Retina (tissue), 1 donor: ENCODE measurements around the gene CCKAR.

Source experiments
- DNase-seq: peaks from one replicate; pipeline ENCODE4 v3.0.0-alpha.2; 2016

Gene CCKAR

DNA sequence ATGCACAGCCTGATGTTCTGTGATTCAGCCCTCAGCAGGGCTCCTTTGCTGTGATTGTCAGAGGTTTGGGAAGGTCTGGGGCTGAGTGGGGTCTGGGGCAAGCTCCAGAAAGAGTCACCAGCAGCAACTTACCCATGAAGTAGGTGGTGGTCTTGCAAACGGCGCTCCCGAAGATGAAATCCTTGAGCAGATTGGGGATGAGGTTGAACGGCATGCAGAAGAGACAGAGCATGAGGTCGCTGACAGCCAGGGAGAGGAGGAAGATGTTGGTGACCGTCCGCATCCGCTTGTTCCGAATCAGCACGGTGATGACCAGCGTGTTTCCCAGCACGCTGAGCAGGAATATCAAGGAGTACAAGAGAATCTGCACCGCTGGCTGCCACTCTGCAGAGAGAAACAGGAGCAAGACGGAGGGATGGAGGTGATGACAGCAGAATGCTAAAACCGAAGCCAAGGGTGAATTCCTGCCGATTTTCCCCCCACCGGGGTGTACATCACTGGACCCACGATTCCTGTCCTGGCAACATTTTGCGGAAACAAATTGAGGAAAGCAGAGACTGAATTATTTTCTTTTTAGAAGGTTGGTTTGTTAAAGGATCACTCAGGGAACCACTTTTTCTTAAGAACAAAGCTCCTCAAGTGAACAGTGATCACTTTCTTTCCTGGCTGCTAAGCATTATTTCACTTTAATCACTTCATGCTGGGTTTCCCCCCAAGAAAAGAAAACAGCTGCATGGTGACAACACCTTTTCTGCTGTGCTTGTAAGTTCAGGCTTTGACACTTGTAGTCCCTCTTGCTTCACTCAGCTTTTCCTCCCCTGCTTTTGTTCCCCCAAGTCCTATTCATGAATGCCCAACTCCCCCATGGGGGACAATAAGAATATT, 941 bp downstream of the CCKAR start:
- no peak for DNase-seq

DNA sequence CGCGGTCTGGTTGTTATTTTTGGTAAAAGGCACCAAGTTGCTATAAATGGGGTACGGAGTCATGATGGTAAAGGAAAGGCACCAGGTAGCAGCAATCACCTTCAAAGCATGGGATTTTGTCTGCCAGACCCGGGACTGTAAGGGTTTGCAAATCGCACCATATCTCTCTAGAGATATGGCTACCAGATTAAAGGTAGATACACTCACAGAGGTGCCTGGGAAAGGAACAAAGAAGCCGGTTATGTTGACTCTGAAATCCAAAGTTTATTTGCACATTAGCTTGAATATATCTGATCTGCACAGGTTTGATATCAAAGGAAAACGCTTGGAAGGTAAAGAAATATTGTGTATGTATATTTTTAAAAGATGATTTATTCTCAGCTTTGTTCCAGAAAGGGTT, 4.6 kb downstream of the CCKAR start:
- DNase-seq, result no peak

DNA sequence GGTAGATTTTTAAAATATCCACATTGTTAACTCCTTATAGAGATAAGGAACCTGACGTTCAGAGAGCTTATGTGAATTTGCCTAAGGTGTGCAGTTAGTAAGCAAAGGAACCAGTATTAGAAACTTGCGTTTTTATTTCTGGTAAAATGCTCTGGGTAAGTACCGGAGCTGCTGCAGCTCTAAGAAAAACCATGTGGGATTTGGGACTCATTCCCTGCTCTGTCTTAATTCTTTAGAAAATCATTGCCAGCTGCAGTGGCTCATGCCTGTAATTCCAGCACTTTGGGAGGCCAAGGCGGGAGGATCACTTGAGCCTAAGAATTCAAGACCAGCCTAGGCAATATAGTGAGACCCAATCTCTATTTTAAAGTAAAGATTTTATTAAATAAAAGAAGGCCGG, 5.8 kb downstream of the CCKAR start:
- DNase-seq, result no peak

DNA sequence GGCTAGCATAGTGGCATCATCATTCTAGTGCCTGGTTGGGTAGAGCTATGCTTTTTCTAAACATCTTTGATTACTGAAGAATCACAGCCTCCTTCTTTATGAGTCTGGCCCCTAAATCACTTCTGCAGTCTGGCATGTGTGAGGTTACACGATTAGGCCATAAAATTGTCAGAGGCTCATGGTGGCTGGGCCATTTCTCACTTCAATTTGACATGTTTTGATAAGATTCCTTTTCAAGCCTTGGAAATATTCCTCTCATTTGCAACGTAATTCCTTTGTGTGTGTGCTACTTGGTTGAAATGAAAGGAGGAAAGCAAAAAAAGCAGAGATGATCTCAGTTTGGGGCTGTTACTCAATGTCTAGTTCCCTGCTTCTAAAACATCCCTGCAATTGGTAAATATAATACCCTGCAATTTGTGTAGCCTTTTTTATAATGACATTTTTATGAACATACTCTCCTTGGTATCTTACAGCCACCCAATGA, 6.2 kb downstream of the CCKAR start:
- DNase-seq, result no peak

DNA sequence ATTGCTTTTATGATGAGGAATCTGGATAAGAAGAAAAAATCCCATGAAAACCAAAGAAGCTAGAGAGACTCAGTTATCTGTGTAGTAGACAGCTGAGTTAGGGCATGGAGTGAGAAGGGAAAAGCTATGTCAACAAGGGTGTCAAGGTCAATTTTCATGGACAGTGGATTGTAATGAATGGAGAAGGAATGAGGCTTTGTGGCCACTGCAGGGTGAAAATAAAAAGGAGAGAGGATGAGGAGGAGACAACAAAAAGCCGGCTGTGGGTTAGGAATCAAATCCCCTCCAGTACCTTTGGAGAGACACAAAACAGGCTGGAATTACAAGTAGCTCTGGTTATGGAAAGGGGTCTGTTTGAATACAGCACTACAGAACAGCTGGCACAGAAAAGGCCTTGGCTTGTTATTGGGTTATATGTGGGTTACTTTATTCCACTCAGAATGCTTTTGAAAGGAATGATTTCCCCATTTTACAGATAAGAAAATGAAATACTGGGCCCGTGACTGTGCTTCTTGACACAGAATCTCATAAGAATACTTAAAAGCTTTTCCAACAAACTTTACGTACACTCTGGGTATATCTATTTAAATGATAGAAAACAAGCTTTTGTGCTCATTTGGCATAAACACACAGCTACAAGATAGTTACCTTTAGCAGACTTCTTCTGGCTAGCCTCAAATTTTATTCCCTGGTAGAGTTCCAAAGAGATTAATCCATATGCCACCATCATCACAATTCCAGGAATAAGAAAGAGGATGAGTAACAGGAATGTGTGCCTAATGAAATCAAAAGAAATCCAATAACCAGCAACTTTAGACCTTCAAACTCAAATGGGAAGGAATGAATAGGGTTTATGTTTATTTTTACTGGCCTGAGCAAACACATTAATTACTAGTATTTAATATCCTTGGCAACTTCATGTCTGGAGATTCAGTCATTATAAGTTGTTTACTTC, 7.5 kb downstream of the CCKAR start:
- no peak for DNase-seq

DNA sequence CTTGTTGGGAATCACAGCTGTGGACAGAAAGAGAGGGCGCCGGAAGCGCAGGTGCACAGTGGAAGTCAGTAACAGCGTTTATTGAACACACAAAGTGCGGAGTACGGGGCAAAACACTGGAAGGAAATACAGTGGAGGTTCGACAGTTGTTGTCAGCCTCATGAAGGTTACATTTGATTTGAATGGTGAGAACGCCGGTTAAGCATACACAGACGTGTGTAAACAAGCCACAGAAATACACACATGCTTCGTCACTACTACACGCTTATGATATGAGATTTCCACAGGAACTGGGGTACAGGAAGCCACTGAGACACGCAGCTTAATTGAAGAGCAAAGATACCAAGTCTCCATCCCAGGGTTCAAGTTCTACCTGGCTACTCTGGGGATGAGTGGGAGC, 12.0 kb downstream of the CCKAR start:
- no peak for DNase-seq

DNA sequence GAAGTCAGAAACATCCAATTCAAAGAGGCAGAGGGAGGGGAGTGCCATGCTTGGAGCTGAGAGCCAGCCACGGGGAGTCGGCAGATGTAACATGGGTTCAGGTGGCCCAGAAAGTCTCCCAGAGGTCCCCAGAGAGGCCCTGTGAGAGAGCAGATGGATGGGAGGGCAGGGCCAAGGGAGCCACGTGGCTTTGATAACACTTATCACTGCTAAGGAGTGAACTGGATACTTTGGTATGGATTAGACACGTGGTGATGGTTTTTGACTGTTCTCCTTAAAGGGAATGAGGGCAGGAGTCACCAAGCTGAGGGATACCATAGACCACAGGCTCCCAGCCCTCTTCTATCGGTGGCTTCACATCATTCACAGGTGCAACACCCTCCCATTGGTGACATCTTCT, 13.7 kb downstream of the CCKAR start:
- no peak for DNase-seq

DNA sequence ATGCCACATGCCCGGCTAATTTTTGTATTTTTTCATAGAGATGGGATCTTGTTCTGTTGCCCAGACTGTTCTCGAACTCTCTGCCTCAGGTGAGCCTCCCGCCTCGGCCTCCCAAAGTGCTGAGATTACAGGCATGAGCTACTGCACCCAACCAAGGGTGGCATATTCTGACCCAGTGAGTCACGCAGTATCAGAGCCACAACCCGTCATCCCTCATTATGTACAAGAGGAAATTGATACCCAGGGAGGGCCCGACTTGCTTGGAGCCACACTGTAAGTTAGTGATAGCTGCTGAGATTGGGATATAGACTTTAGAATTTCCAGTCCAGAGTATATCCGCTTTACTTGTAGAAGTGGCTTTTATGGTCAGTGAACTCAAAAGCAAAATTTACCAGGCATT, 14.6 kb downstream of the CCKAR start:
- DNase-seq, result no peak

DNA sequence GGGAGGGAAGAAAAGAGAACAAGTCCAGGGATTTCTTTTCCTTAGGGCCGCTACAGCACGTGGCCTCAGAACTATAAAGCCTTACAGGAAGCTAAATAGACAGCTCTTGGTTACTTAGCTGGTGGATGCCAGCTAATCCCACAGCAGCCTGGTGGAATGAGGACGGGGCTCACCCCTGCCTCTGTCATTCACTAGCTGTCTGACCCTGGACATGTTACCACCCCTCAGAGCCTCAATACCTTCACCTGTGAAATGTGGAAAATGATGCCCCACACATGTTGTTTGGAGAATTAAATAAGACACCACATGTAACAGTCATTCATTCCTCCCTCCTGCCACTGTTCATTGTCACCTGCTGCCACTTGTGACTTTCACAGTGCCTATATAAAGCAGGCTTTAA, 15.7 kb downstream of the CCKAR start:
- no peak for DNase-seq

DNA sequence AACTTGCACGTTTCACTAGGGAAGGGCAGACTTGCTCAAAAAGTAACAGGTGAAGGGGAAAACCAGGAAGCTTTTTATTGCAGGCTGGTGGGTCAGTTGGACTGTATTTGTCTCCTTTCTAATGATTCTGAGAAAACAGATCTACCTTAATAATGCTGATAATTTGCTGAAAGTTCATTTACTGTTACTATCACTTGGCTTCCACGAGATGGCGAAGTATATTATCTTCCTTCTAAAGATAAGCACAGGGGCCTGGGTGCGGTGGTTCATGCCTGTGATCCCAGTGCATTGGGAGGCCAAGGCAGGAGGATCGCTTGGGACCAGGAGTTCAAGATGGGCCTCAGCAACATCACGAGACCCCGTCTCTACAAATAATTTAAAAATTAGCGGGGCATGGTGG, 16.4 kb downstream of the CCKAR start:
- DNase-seq, result no peak

DNA sequence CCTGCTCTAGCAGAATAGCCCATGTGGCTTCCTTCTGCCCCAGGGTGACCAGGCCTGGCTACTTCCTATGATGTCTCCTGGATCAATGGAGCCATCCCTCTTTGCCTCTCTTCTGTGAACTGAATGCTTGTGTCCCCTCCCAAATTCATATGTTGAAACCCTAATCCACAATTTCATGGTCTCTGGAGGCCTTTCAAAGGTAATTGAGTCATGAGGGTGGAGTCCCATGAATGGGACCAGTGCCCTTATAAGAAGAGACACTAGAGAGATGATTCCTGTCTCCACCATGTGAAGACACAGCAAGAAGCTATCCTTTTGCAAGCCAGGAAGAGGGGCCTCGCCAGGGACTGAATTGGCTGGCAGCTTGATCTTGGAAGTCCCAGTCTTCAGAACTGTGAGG, 18.4 kb downstream of the CCKAR start:
- no peak for DNase-seq

DNA sequence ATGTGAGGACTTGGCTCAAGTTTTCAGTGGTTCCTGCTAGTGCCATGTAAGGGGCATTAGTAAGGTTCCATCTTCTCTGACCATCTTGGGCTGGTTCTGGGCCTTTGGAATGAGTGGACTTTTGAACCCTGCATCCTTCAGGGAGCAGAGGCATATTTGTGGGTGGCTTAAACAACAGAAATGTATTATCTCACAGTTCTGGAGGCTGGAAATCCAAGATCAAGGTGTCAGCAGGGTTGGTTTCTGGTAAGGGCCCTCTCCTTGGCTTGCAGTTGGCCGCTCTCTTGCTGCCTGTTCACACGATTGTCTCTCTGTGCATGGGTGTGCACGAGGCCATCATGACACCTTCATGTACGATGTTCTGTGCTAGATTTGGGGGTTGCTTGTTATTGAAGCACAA, 21.3 kb downstream of the CCKAR start:
- DNase-seq, result no peak

DNA sequence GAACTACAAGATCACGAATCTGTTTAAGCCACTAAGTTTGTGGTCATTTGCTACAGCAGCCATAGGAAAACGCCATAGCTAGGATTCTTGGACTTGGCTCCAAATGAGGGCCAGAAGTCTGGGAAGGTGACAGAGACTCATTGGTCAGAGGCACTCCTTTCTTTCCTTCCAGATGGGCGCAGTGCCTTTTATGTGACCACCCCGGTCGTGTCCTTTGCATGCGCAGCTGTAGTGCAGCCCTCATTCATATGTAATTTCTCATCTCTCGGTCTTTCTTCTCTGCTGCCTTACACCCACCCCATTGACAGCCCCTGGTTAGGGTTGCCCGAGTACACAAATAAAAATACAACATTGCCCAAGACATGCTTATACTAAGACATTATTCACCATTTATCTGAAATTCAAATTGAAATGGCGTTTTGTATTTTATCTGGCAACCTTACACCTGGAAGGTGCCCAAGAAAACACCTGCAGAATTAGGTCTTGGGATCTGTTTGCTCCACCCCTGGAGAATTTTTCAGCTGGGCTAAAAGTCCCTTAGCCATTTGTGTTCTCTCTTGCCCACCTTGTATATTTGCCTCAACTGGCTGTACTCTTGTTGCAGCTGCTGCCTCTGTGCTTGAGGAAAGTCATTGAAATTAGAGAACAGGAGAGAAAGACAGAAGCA, 21.9 kb downstream of the CCKAR start:
- DNase-seq, result no peak

DNA sequence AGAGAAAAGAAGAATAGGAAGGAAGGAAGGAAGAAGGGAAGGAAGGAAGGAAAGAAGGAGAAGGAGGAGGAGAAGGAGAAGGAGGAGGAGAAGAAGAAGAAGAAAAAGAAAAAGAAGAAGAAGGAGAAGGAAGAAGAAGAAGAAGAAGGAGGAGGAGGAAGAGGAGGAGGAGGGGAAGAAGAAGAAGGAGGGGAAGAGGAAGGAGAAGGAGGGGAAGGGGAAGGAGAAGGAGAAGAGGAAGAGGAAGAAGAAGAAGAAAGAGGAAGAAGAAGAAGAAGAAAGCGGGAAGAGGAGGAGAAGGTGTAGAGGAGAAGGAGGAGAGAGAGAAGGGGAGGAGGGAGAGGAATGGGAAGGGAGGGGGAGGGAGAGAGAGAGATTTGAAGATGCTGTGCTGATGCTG, 22.6 kb downstream of the CCKAR start:
- DNase-seq, result no peak

DNA sequence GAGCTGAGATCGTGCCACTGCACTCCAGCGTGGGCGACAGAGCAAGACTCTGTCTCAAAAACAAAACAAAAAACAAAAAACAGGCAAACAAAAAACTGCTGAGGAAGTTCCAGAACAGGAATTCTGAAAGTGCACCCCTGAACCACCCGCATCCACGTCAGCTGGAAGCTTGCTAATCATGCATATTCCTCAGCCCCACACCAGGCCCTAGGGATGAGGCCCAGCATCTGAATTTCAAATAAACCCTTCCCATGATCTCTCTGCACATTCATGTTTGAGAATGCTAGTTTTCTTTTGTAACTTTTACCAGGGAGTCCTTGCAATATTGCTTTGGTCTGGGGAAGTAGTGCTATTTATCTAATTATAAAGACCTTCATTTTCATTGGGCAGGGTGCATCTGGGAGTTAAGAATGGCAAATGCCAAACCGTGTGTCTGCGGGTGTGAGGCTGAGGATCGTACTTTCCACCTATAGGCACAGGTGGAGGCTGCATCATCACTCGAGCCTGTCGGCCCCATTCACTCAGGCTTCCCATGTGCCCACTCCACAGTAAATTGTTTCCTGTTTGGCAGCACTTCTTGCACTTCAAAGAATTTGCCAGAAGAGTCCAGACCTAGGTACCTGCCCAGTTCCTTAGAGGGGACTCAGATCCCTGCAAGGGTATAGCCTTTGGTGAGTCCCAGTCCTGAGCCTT, 23.6 kb downstream of the CCKAR start:
- no peak for DNase-seq

DNA sequence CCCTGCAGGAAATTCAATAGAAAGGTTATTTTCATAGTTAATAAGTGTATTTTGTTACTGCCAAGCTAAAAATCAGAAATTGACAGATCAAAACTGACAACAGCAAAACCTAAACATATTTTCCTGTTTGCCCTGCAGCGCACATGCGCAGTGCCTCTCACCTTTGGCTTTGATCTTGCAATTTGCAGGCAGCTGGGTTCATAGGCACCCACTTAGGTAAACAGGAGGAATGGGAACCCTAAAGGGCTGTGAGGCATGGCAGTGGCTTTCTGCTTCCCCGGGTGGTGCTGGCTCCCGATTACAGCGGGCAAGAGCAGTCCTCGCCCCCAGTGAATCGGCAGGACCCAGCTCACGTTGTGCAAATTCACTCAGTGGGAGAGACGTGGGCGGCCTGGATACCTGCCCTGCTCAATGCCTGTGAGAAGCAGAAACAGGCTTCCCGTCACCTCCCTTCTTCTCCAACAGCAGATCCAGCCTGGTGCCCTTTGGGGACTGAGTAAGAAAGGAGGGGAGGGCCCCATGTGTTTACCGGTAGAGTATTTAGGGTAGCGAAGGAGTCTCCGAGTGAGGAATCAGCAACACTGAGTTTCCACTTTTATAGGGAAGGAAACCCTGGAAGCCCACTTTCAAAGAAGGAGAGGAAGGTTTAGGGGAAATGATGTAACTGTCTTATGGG, 25.7 kb downstream of the CCKAR start:
- DNase-seq, result no peak

DNA sequence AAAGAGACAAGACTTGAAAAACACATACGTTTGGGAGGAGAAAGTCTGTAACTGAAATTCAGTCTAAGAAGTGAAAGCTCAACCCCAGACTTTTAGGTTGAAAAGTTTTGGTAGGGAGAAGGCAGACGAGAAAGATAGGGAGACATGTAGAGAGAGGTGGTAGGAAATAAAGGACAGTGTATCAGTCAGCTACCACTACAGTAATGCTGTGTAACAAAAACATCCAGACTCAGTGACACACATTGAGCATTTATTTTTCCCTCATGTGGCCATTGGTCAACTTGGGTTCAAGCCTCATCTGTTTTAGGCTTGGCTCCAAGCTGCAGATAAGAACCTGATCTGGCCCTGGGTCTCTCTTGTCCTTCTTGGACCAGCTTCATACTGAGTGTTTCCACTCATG, 26.9 kb downstream of the CCKAR start:
- no peak for DNase-seq

DNA sequence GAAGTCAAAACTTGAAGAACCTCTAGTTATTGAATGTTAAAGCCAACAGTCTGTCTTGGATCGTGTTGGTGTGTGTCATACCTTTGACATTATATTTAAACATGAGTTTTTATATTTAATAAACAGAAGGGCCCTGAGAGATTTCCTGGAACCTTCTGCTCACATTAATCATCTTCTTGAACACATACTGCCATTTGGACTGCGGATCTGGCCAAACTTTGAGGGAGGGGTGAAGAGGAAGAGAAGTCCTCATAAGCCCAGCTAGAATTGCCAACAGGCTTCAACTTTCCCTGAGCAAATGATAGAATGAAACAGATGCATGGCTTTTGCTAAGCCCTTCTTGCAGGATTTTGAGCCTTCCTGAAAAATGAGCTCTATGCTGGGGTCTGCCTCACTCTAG, 27.4 kb downstream of the CCKAR start:
- no peak for DNase-seq

DNA sequence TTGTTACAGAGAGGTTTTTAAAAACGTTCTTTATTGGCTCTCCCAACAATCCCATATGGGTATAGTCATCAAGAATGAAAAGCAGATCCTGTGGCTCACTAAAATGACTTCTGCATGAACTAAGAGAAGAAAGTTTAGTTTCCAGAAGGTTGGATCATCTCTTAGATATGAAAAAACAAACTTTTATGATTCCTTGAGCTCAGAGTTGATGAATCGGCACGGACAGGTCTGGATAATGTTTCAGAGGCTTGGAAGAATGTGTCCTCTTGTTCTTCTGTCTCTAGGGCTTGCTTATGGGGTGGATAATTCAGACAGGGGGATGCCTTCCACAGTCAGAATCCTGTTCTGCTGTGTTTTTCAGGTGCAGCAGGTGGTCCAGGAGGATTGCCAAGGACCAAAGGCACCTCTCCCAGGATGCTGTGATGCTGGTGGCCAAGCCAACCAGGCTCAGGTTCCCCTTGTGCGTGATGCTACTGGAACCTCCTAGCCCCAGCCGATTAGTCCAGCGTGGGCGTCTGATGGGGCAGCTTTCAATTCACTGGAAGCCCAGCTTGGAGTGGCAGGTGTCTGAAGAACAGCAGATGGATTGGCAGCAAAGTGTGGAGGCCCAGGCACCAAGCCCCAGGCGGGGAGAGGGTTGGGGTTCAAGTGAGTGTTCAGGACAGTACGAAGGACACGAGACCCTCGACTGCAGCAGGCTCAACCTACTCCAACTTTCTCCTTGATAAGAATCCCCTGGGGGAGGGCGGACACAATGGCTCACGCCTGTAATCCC, 30.3 kb downstream of the CCKAR start:
- no peak for DNase-seq

DNA sequence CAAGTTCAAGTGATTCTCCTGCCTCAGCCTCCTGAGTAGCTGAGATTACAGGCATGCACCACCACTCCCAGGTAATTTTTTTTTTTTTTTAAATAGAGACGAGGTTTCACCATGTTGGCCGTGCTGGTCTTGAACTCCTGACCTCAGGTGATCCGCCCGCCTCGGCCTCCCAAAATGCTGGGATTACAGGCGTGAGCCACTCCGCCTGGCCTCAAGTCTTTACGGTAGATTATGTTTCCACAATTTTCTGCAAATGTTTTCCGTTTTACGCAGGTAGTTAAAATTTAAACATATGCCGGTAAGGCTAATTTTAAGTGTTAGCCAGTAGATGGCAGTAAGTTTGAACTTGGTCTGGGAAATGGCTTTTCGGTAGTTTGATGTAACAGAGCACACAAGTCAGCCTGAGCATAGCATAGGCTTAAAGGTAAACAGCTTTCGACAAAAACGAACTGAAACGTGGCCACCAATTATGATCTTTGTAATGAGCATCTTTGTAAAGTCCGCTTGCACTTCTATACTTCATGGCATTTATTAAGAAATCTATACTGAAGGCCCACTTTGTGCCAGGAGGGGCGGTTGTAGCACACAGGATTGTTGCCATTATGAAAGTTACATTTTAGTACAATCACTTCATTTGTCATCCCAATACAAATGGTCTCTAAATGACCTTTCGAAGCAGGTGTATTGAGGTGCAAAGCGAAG, 31.1 kb downstream of the CCKAR start:
- DNase-seq, result peak; percentile 40

DNA sequence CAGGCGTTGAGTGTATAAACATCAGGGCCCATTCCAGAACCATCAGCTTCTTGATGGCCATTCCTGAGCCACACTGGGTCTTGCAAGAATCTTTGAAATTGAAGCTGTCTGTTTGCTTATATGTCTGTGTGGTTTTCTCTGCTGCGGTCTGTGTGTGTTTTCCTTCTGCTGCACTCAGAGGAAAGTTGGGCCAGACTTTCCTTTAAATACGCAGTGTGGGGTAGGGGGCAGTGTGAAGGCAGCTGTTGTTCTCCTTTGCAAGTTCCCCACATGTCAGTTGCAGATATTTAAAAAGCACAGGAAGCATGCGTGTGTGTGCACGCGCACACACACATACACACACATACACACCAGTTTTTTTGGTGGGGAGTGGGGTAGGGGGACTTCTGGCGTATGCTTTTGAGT, 32.1 kb downstream of the CCKAR start:
- no peak for DNase-seq
